Transverse colon (tissue), 4 donors: Measurements from ENCODE around the gene EHMT1. TPM values are rescaled to one million over a fixed set of nuclear protein-coding genes. Genes with fewer than 3 reads are reported as not detected.
"Not testable (repeated sequence)": the region's sequence is repeated elsewhere in the genome, so short reads cannot be mapped to it uniquely, and the experiment has no call there.

Experiments
- DNase-seq: peaks from one replicate; pipeline ENCODE4 v3.0.0-alpha.2; 2019
- H3K27ac ChIP-seq, 4 donors: fragments of 200-600 bp; sonication (generic); 2 replicates each; pipeline ENCODE4 v1.5.1; 2016 to 2018; ENCODE audit warnings: inconsistent platforms in 4 of 4
- H3K27me3 ChIP-seq: fragments of 200-600 bp; sonication (generic); 2 replicates; pipeline ENCODE4 v1.5.1; 2017; ENCODE audit warnings: inconsistent platforms
- H3K36me3 ChIP-seq, 4 donors: fragments of 200-600 bp; sonication (generic); 2 replicates each; pipeline ENCODE4 v1.5.1; 2017 to 2019; ENCODE audit warnings: inconsistent platforms in 4 of 4
- H3K4me1 ChIP-seq, 4 donors: fragments of 200-600 bp; sonication (generic); 2 replicates each; pipeline ENCODE4 v1.5.1; 2017 to 2020; ENCODE audit warnings: inconsistent platforms in 4 of 4
- H3K4me3 ChIP-seq, 4 donors: fragments of 200-600 bp; sonication (generic); 1 replicate in 1 of 4; 2 replicates in 3 of 4; pipeline versions ENCODE4 v1.5.1 to v1.6.1; 2017 to 2019; ENCODE audit warnings: inconsistent platforms in 4 of 4
- H3K9me3 ChIP-seq, 2 donors: fragments of 200-600 bp; sonication (generic); 2 replicates each; pipeline ENCODE4 v1.5.1; 2017 to 2019; ENCODE audit warnings: inconsistent platforms in 2 of 2
- CTCF ChIP-seq, 5 experiments: fragments of 200-600 bp in 3 of 5; fragments of 450-650 bp in 2 of 5; sonication (generic) in 3 of 5; IDR thresholded peaks; 1 replicate in 2 of 5; 2 replicates in 3 of 5; pipeline ENCODE4 v1.5.1; 2016 to 2017; ENCODE audit warnings: antibody characterized with exemption in 5 of 5, inconsistent platforms in 3 of 5, mild to moderate bottlenecking in 2 of 5, moderate library complexity in 1 of 5
- EP300 ChIP-seq: sonication (generic); formaldehyde crosslinking; IDR thresholded peaks from one replicate; pipeline ENCODE4 v1.6.1; 2017; ENCODE audit warnings: antibody characterized with exemption, low read depth
- POLR2A ChIP-seq: fragments of 450-650 bp; IDR thresholded peaks from one replicate; pipeline ENCODE4 v1.6.1; 2016; ENCODE audit warnings: antibody characterized with exemption, mild to moderate bottlenecking, moderate library complexity
- POLR2AphosphoS5 ChIP-seq, 3 donors: sonication (generic); formaldehyde crosslinking; IDR thresholded peaks; one replicate each; pipeline ENCODE4 v1.6.1; 2016; ENCODE audit warnings: antibody characterized with exemption in 3 of 3
- WGBS, 2 donors: methylation state at CpG; one replicate each; pipeline ENCODE4 v1.1.5; 2018; ENCODE audit warnings: low coverage in 1 of 2; 5-methylcytosine and 5-hydroxymethylcytosine counted together
- in situ Hi-C, 4 donors: fragments of 200-750 bp; cut with MboI; loops; one replicate each; pipeline versions ENCODE4 v1.15.0 to v1.15.1; 2017; ENCODE audit warnings: low sequenced_read_pairs in 3 of 4, low pct_ligation_motif_present in 1 of 4, low pct_unique_long_range_greater_than_20kb in 1 of 4
- intact Hi-C: fragments of 100-400 bp; cut with DNase I; formaldehyde crosslinking; loops from one replicate; pipeline ENCODE4 v1.15.1; 2023; ENCODE audit warnings: low total_unique reads
- total RNA-seq, 4 donors: library from RNA; depleted of rRNA; stranded (reverse); fragments of >200 nt; gene quantifications; one replicate each; pipeline ENCODE4 v1.1.0, GENCODE V29; 2016

EHMT1 gene
- total RNA-seq, 4 donors from 2014 or later: 93.8 to 184 (median 139) TPM

GRCh38 chr9:137777761-137778160 is 159.0 kb downstream of the EHMT1 start:
- intact Hi-C loops: no loop called here
- H3K36me3 ChIP-seq: peaks cover 0 to 47% (median 22%) of the 10 kb centered on the region in 4 donors

GRCh38 chr9:137778336-137778735 is 159.5 kb downstream of the EHMT1 start:
- TF ChIP-seq POLR2A (no peak), CTCF (IDR thresholded peaks at IDR 0.05) (no peak), EP300 (no peak), POLR2AphosphoS5 (IDR thresholded peaks at IDR 0.05) (no peak)
- Histone ChIP-seq H3K36me3 (peaks cover 0 to 52% (median 23%) of the 10 kb centered on the region in 4 donors), H3K27ac (no peak overlapping the region), H3K9me3 (no peaks in the 10 kb centered on the region), H3K4me3 (no peak overlapping the region), H3K4me1 (no peaks in the 10 kb centered on the region), H3K27me3 (no peaks in the 10 kb centered on the region)
- 91 to 92% methylated on average over 6 to 11 of the region's 11 CpGs for WGBS, 2 donors
- intact Hi-C loops: no loop called here
- in situ Hi-C loops: no loop called here
- DNase-seq: no peak

More at GRCh38 chr9:137777761-137778160, 159.0 kb downstream of the EHMT1 start:
- no peak for TF ChIP-seq POLR2A
- no peak for TF ChIP-seq POLR2AphosphoS5 (IDR thresholded peaks at IDR 0.05)
- TF ChIP-seq EP300: no peak
- TF ChIP-seq CTCF (IDR thresholded peaks at IDR 0.05): no peak
- no peak overlapping the region for H3K27ac ChIP-seq
- H3K9me3 ChIP-seq: no peaks in the 10 kb centered on the region
- WGBS, 2 donors: 95 to 97% methylated on average over 14 to 20 of the region's 20 CpGs
- no peaks in the 10 kb centered on the region for H3K4me1 ChIP-seq
- in situ Hi-C loops: no loop called here
- no peak overlapping the region for H3K4me3 ChIP-seq
- no peaks in the 10 kb centered on the region for H3K27me3 ChIP-seq
- no peak for DNase-seq

GRCh38 chr9:137778914-137779313 is 160.1 kb downstream of the EHMT1 start:
- in situ Hi-C loops: no loop called here
- Histone ChIP-seq H3K9me3 (no peaks in the 10 kb centered on the region), H3K4me3 (no peak overlapping the region), H3K4me1 (no peaks in the 10 kb centered on the region), H3K27ac (no peak overlapping the region), H3K27me3 (no peaks in the 10 kb centered on the region), H3K36me3 (peaks cover 0 to 58% (median 25%) of the 10 kb centered on the region in 4 donors)
- TF ChIP-seq POLR2AphosphoS5 (IDR thresholded peaks at IDR 0.05) (no peak), EP300 (no peak), POLR2A (no peak), CTCF (IDR thresholded peaks at IDR 0.05) (no peak)
- intact Hi-C loops: no loop called here
- DNase-seq: no peak
- 89 to 100% methylated on average over 1 to 10 of the region's 10 CpGs for WGBS, 2 donors

GRCh38 chr9:137780031-137780430 is 161.2 kb downstream of the EHMT1 start:
- H3K9me3 ChIP-seq, in situ Hi-C loops, H3K4me3 ChIP-seq, H3K4me1 ChIP-seq, DNase-seq, H3K27me3 ChIP-seq, H3K27ac ChIP-seq, intact Hi-C loops: not testable (repeated sequence)
- peaks cover 0 to 65% (median 27%) of the 10 kb centered on the region in 4 donors for H3K36me3 ChIP-seq
- 89 to 94% methylated on average over 19 of the region's 19 CpGs for WGBS, 2 donors

GRCh38 chr9:137781906-137782585 is 163.2 kb downstream of the EHMT1 start:
- 96% methylated on average over 7 to 29 of the region's 29 CpGs for WGBS, 2 donors
- TF ChIP-seq CTCF (IDR thresholded peaks at IDR 0.05): no peak
- no peak for TF ChIP-seq POLR2AphosphoS5 (IDR thresholded peaks at IDR 0.05)
- TF ChIP-seq EP300: no peak
- no peak for TF ChIP-seq POLR2A
- intact Hi-C loops: no loop called here
- Histone ChIP-seq H3K27me3 (no peaks in the 10 kb centered on the region), H3K9me3 (no peaks in the 10 kb centered on the region), H3K4me3 (no peak overlapping the region), H3K36me3 (peaks cover 0 to 62% (median 18%) of the 10 kb centered on the region in 4 donors), H3K27ac (no peak overlapping the region), H3K4me1 (no peaks in the 10 kb centered on the region)
- in situ Hi-C loops: no loop called here
- no peak for DNase-seq
